ENCODE data around the gene GPR132.

GRCh38 chr14:105098316-105098715 is 33.1 kb upstream of the GPR132 start:
- TF ChIP-seq POLR2AphosphoS5 (IDR thresholded peaks at IDR 0.05; ENCODE audit: low read depth, low read length) (no peak), POLR2A (IDR thresholded peaks at IDR 0.05; ENCODE audit: low read depth, low read length) (no peak), TAF1 (IDR thresholded peaks at IDR 0.05; ENCODE audit: low read depth, low read length) (no peak), SPI1 (IDR thresholded peaks at IDR 0.05; ENCODE audit: low read depth, low read length) (no peak), PAX5 (IDR thresholded peaks at IDR 0.05; ENCODE audit: insufficient read depth, low read length, severe bottlenecking) (no peak), POU2F2 (IDR thresholded peaks at IDR 0.05; ENCODE audit: low read depth, low read length) (no peak)

Data from GM12891 (cell line).